ENCODE results near the gene USP32.

GRCh38 chr17:60327901-60328273 is 64.0 kb downstream of the USP32 start:
- TF ChIP-seq CTCF (IDR thresholded peaks at IDR 0.05): no peak
- no peak for TF ChIP-seq POLR2A (IDR thresholded peaks at IDR 0.05)
- TF ChIP-seq POLR2AphosphoS5 (IDR thresholded peaks at IDR 0.05): no peak
